Gastrocnemius medialis (tissue), 4 donors: ENCODE data around the gene MARCHF2.

Experiments used
- POLR2A ChIP-seq, 2 donors: fragments of 450-650 bp; IDR thresholded peaks; one replicate each; pipeline ENCODE4 v1.6.1; 2017; ENCODE audit warnings: antibody characterized with exemption in 2 of 2, mild to moderate bottlenecking in 2 of 2, moderate library complexity in 2 of 2
- TF ChIP-seq, protein P1 (sequence below), 5 experiments: fragments of 450-650 bp in 3 of 5; fragments of 200-600 bp in 2 of 5; sonication (generic) in 2 of 5; IDR thresholded peaks in 4 of 5; conservative IDR thresholded peaks in 1 of 5; 1 replicate in 4 of 5; 2 replicates in 1 of 5; pipeline ENCODE4 v1.5.1; 2016 to 2019; ENCODE audit warnings: antibody characterized with exemption in 5 of 5, mild to moderate bottlenecking in 3 of 5, moderate library complexity in 3 of 5

- TF ChIP-seq, protein P1, sequence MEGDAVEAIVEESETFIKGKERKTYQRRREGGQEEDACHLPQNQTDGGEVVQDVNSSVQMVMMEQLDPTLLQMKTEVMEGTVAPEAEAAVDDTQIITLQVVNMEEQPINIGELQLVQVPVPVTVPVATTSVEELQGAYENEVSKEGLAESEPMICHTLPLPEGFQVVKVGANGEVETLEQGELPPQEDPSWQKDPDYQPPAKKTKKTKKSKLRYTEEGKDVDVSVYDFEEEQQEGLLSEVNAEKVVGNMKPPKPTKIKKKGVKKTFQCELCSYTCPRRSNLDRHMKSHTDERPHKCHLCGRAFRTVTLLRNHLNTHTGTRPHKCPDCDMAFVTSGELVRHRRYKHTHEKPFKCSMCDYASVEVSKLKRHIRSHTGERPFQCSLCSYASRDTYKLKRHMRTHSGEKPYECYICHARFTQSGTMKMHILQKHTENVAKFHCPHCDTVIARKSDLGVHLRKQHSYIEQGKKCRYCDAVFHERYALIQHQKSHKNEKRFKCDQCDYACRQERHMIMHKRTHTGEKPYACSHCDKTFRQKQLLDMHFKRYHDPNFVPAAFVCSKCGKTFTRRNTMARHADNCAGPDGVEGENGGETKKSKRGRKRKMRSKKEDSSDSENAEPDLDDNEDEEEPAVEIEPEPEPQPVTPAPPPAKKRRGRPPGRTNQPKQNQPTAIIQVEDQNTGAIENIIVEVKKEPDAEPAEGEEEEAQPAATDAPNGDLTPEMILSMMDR (IDR thresholded peaks at IDR 0.05 in 4 of 5, conservative IDR thresholded peaks at IDR 0.05 in 1 of 5), result peak; percentile 35 to 74 (median 65)
- no peak for TF ChIP-seq POLR2A (IDR thresholded peaks at IDR 0.05)
Observed at GRCh38 chr19:8396563-8397203, 16.4 kb upstream of the MARCHF2 start.
